Transverse colon (tissue), 4 donors: Measurements from ENCODE around the gene CTXN3. TPM values are rescaled to one million over a fixed set of nuclear protein-coding genes. Genes with fewer than 3 reads are reported as not detected.

Source experiments
- DNase-seq: peaks from one replicate; pipeline ENCODE4 v3.0.0-alpha.2; 2019
- H3K27ac ChIP-seq, 4 donors: fragments of 200-600 bp; sonication (generic); 2 replicates each; pipeline ENCODE4 v1.5.1; 2016 to 2018; ENCODE audit warnings: inconsistent platforms in 4 of 4
- H3K27me3 ChIP-seq: fragments of 200-600 bp; sonication (generic); 2 replicates; pipeline ENCODE4 v1.5.1; 2017; ENCODE audit warnings: inconsistent platforms
- H3K36me3 ChIP-seq, 4 donors: fragments of 200-600 bp; sonication (generic); 2 replicates each; pipeline ENCODE4 v1.5.1; 2017 to 2019; ENCODE audit warnings: inconsistent platforms in 4 of 4
- H3K4me1 ChIP-seq, 4 donors: fragments of 200-600 bp; sonication (generic); 2 replicates each; pipeline ENCODE4 v1.5.1; 2017 to 2020; ENCODE audit warnings: inconsistent platforms in 4 of 4
- H3K4me3 ChIP-seq, 4 donors: fragments of 200-600 bp; sonication (generic); 1 replicate in 1 of 4; 2 replicates in 3 of 4; pipeline versions ENCODE4 v1.5.1 to v1.6.1; 2017 to 2019; ENCODE audit warnings: inconsistent platforms in 4 of 4
- H3K9me3 ChIP-seq, 2 donors: fragments of 200-600 bp; sonication (generic); 2 replicates each; pipeline ENCODE4 v1.5.1; 2017 to 2019; ENCODE audit warnings: inconsistent platforms in 2 of 2
- CTCF ChIP-seq, 5 experiments: fragments of 200-600 bp in 3 of 5; fragments of 450-650 bp in 2 of 5; sonication (generic) in 3 of 5; IDR thresholded peaks; 1 replicate in 2 of 5; 2 replicates in 3 of 5; pipeline ENCODE4 v1.5.1; 2016 to 2017; ENCODE audit warnings: antibody characterized with exemption in 5 of 5, inconsistent platforms in 3 of 5, mild to moderate bottlenecking in 2 of 5, moderate library complexity in 1 of 5
- EP300 ChIP-seq: sonication (generic); formaldehyde crosslinking; IDR thresholded peaks from one replicate; pipeline ENCODE4 v1.6.1; 2017; ENCODE audit warnings: antibody characterized with exemption, low read depth
- POLR2A ChIP-seq: fragments of 450-650 bp; IDR thresholded peaks from one replicate; pipeline ENCODE4 v1.6.1; 2016; ENCODE audit warnings: antibody characterized with exemption, mild to moderate bottlenecking, moderate library complexity
- POLR2AphosphoS5 ChIP-seq, 3 donors: sonication (generic); formaldehyde crosslinking; IDR thresholded peaks; one replicate each; pipeline ENCODE4 v1.6.1; 2016; ENCODE audit warnings: antibody characterized with exemption in 3 of 3
- WGBS, 2 donors: methylation state at CpG; one replicate each; pipeline ENCODE4 v1.1.5; 2018; ENCODE audit warnings: low coverage in 1 of 2; 5-methylcytosine and 5-hydroxymethylcytosine counted together
- in situ Hi-C, 4 donors: fragments of 200-750 bp; cut with MboI; loops; one replicate each; pipeline versions ENCODE4 v1.15.0 to v1.15.1; 2017; ENCODE audit warnings: low sequenced_read_pairs in 3 of 4, low pct_ligation_motif_present in 1 of 4, low pct_unique_long_range_greater_than_20kb in 1 of 4
- intact Hi-C: fragments of 100-400 bp; cut with DNase I; formaldehyde crosslinking; loops from one replicate; pipeline ENCODE4 v1.15.1; 2023; ENCODE audit warnings: low total_unique reads
- total RNA-seq, 4 donors: library from RNA; depleted of rRNA; stranded (reverse); fragments of >200 nt; gene quantifications; one replicate each; pipeline ENCODE4 v1.1.0, GENCODE V29; 2016

CTXN3 gene
- total RNA-seq, 4 donors from 2014 or later: not detected

GRCh38 chr5:127697894-127698600 is 49.2 kb downstream of the CTXN3 start:
- Histone ChIP-seq H3K27me3 (no peaks in the 10 kb centered on the region), H3K9me3 (no peaks in the 10 kb centered on the region), H3K4me3 (no peak overlapping the region), H3K27ac (no peak overlapping the region), H3K36me3 (no peaks in the 10 kb centered on the region), H3K4me1 (peaks cover 0 to 4% (median 0%) of the 10 kb centered on the region in 4 donors)
- 39 to 43% methylated on average over 2 of the region's 2 CpGs for WGBS, 2 donors
- in situ Hi-C loops (no loop called here), intact Hi-C loops (no loop called here)
- TF ChIP-seq POLR2A: no peak
- TF ChIP-seq POLR2AphosphoS5 (IDR thresholded peaks at IDR 0.05): no peak
- no peak for TF ChIP-seq EP300
- TF ChIP-seq CTCF (IDR thresholded peaks at IDR 0.05): no peak
- DNase-seq: no peak

- H3K36me3 ChIP-seq: no peaks in the 10 kb centered on the region
- peaks cover 0 to 4% (median 0%) of the 10 kb centered on the region in 4 donors for H3K4me1 ChIP-seq
- 86 to 87% methylated on average over 5 of the region's 5 CpGs for WGBS, 2 donors
- H3K4me3 ChIP-seq: no peak overlapping the region
- in situ Hi-C loops (no loop called here), intact Hi-C loops (no loop called here)
- H3K9me3 ChIP-seq: no peaks in the 10 kb centered on the region
- H3K27ac ChIP-seq: no peak overlapping the region
- no peak for DNase-seq
- TF ChIP-seq POLR2A: no peak
- no peak for TF ChIP-seq CTCF (IDR thresholded peaks at IDR 0.05)
- TF ChIP-seq POLR2AphosphoS5 (IDR thresholded peaks at IDR 0.05): no peak
- no peak for TF ChIP-seq EP300
- no peaks in the 10 kb centered on the region for H3K27me3 ChIP-seq
Observed at GRCh38 chr5:127699416-127699815, 50.5 kb downstream of the CTXN3 start.

GRCh38 chr5:127700237-127700766 is 51.4 kb downstream of the CTXN3 start:
- no peak overlapping the region for H3K27ac ChIP-seq

GRCh38 chr5:127702434-127702833 is 53.6 kb downstream of the CTXN3 start:
- DNase-seq: no peak
- Histone ChIP-seq H3K27me3 (no peaks in the 10 kb centered on the region), H3K4me3 (no peak overlapping the region), H3K36me3 (no peaks in the 10 kb centered on the region), H3K27ac (no peak overlapping the region), H3K9me3 (no peaks in the 10 kb centered on the region), H3K4me1 (peaks cover 0 to 14% (median 3%) of the 10 kb centered on the region in 4 donors)
- in situ Hi-C loops: no loop called here
- 91% methylated on average over 2 of the region's 2 CpGs; no CpG with 5 or more reads in 1 of the 2 donors for WGBS, 2 donors
- TF ChIP-seq CTCF (IDR thresholded peaks at IDR 0.05): no peak
- no peak for TF ChIP-seq POLR2AphosphoS5 (IDR thresholded peaks at IDR 0.05)
- no peak for TF ChIP-seq POLR2A
- TF ChIP-seq EP300: no peak
- intact Hi-C loops: no loop called here

More at GRCh38 chr5:127700237-127700766, 51.4 kb downstream of the CTXN3 start:
- no peaks in the 10 kb centered on the region for H3K9me3 ChIP-seq
- H3K27me3 ChIP-seq: no peaks in the 10 kb centered on the region
- 80 to 83% methylated on average over 2 to 6 of the region's 6 CpGs for WGBS, 2 donors
- peaks cover 0 to 13% (median 3%) of the 10 kb centered on the region in 4 donors for H3K4me1 ChIP-seq
- no peaks in the 10 kb centered on the region for H3K36me3 ChIP-seq
- in situ Hi-C loops (no loop called here), intact Hi-C loops (no loop called here)
- TF ChIP-seq POLR2AphosphoS5 (IDR thresholded peaks at IDR 0.05) (no peak), CTCF (IDR thresholded peaks at IDR 0.05) (no peak), EP300 (no peak), POLR2A (no peak)
- no peak overlapping the region for H3K4me3 ChIP-seq
- no peak for DNase-seq
